HTR-8/SVneo (cell line): ENCODE measurements around the gene ARPC4.
A peak's percentile ranks its signal among the peaks of the same experiment; 100 is the strongest.

Source experiments
- DNase-seq: peaks from one replicate; pipeline ENCODE4 v3.0.0; 2011; ENCODE audit warnings: low spot score, mixed read lengths; ENCODE audit not compliant: insufficient read length
- FAIRE-seq: peaks from 2 replicates; lab custom pipeline; 2011; peaks lifted over from hg19 to GRCh38; lab: Jason Lieb, UNC

ARPC4 gene

DNA sequence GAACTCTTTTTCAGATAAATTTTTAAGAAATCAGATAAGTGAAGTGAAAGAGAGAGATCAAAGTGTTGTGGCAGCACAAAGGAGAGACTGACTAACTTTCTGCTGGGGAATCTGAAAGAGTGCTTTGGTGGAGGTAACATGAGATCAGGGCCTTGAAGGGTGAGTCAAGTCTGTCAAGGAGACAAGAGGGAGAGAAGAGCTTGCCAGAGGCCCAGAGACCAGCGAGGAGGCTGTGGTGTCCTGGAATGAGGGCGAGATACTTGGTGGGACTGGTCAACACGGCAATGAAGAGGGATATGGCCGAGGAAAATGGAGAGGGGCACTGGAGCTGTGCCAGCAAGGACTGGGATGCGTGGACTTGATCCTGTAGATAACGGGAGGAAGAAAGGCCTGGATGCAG lies 5.2 kb upstream of the ARPC4 start:
- FAIRE-seq: no peak
- no peak for DNase-seq

DNA sequence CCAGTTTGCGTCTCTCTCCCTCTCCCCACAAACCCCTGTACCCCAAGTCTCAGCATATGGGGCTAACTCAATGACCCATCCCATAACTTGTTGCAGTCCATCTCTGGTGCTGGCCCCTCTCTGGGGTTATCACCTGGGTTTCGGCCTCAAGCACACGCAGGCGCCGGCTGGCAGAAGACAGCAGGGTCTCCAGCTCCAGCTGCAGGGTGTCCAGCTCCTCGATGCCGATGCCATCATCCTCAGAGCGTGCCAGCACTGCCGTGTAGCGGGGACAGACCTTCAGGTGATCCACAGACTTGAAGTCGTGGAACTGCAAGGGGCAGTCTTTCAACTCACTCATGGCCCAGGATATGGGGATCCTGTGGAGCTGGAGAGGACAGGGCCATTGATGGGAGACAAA lies 1.8 kb upstream of the ARPC4 start:
- DNase-seq (no peak), FAIRE-seq (no peak)

- no peak for DNase-seq
- no peak for FAIRE-seq
Observed at GRCh38 chr3:9791790-9792404, 985 bp upstream of the ARPC4 start.

DNA sequence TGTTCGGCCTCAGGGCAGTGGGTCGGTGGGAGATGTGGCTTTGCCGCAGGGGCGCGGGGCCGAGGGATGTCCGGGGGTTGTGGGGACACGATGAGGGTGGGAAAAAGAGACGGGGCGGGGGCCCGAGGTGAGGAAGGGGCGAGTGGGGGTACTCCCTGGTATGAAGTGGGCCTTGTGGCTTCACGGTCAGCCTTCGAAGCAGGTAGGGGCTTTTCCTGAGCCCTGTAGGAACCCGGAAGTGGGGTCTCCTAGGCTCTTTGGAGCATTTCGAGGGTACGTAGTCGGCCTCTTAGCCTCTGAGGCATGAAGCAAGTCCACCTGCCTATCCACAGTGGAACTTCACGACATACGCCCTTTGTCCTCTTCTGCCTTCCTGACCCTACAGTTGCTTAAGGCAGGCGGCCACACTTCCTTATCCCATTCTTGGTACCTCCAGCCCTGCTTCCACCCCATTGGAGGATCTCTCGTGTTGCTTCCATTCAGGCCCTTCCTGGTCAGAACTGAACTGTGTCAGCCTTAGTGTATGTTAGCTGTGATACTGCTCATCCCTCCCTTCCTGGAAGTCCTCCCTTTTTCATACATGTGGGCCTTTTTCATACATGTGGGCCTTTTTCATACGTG lies 389 bp downstream of the ARPC4 start:
- FAIRE-seq (no peak), DNase-seq (no peak)

DNA sequence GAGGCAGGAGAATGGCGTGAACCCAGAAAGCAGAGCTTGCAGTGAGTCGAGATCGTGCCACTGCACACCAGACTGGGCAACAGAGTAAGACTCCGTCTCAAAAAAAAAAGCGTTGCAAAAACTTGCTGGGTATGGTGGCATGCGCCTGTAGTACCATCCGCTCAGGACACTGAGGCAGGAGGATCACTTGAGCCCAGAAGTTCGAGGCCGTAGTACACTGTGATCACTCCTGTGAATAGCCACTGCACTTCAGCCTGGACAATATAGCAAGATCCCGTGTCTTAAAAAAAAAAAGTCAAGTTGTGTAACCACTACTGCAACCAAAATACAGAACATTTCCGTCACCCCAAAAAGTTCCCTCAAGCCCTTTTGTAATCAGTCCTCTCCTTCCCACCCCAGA lies 1.5 kb downstream of the ARPC4 start:
- no peak for DNase-seq
- no peak for FAIRE-seq

GRCh38 chr3:9795207-9795606 lies 2.3 kb downstream of the ARPC4 start:
- FAIRE-seq: no peak
- no peak for DNase-seq

DNA sequence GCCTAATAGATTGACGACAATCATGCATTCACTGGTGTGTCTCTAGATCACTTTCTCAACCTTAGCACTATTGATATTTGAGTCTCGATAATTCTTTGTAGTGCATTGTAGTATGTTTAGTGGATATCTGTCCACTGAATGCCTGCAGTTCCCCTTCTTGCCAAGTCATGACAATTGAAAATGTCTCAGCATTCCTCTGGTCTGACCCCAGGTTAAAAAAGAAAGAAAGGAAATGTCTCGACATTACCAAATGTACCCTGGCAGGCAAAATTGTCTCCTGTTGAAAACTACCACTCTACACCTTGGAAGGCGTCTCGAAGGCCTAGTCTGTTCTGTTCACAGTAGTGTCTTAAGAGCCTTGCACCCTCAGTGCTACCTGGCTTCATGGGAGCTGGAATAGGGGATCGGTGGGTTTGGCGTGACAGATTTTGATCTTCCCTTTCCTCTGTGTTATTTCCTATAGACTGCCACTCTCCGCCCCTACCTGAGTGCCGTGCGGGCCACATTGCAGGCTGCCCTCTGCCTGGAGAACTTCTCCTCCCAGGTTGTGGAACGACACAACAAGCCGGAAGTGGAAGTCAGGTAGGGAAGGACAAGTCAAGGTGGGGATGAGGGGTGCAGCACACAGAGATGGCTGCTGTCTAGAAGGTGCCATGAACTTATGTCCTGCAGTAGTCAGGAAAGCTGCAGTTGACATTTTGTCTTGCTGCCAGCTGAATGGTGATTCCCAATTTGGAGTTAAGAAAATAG lies 4.5 kb downstream of the ARPC4 start:
- no peak for DNase-seq
- no peak for FAIRE-seq

DNA sequence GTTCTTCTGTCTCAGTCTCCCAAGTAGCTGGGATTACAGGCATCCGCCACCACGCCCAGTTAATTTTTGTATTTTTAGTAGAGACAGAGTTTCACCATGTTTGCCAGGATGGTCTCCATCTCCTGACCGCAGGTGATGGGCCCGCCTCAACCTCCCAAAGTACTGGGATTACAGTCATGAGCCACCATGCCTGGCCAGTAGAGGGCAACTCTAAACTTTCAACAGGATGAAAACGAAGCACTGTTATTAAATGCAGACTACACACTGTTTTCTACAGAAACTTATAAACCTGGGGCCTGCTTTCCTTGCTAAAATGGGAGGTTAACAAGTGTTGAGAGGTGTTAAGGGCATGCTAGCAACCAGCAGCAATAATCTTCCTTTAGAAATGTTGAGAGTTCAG lies 7.6 kb downstream of the ARPC4 start:
- no peak for FAIRE-seq
- no peak for DNase-seq

- FAIRE-seq: no peak
Observed at GRCh38 chr3:9803494-9803893, 10.6 kb downstream of the ARPC4 start.

GRCh38 chr3:9804996-9805395 lies 12.1 kb downstream of the ARPC4 start:
- no peak for DNase-seq
- FAIRE-seq: no peak

More at GRCh38 chr3:9803494-9803893, 10.6 kb downstream of the ARPC4 start:
- DNase-seq: no peak

DNA sequence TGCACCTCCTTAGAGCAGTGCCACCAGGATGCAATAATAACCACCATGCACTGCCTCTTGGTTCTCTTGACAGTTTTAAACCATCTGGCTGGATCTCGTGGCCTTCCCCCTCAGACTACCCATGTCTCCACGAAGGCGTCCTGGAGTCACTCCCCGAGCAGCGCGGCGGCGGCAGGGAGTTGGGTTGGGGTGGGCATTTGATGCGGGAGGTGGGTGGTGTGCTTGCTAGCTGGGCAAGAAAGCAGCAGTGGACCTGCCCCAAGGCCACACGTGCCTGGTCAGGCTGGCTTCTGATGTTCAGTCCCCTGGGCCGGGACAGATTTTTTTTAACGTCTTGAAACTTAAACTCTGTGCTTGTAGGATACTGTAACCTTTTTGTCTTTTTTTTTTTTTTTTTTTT lies 13.3 kb downstream of the ARPC4 start:
- FAIRE-seq: no peak
- DNase-seq: no peak

GRCh38 chr3:9806688-9807589 lies 14.1 kb downstream of the ARPC4 start:
- DNase-seq (no peak), FAIRE-seq (no peak)

- DNase-seq (no peak), FAIRE-seq (no peak)
Observed at GRCh38 chr3:9807981-9808344, 15.1 kb downstream of the ARPC4 start.

DNA sequence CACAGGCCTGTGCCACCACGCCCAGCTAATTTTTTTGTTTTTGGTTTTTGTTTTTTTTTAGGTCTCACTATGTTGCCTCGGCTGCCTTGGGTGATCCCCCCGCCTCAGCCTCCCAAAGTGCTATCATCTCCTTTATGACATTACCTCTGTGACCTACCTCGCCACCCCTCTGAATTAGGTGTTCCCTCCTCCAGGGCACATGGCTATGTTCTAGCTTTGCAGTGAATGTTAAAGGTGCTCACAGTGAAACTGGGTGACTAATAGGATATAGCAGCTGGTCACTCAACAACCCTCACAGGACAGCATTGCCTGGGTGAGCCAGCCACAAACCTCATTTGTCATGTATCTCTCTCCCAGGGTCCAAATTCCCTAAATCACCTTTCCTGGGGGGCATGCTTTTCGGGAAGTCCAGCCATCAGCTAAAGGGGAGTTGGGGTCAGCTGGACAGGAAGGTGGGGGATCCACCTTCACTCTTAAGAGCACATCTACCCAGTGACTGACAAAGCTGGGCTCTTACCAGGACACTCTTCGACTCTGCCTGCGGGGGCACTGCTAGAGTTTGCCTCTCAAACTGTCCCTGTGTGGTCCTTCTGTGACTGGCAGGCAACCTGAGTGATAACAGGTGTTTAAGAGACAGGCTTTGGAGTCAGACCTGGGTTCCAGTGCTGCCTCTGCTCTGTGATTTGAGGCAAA lies 15.6 kb downstream of the ARPC4 start:
- DNase-seq: no peak
- FAIRE-seq: no peak

DNA sequence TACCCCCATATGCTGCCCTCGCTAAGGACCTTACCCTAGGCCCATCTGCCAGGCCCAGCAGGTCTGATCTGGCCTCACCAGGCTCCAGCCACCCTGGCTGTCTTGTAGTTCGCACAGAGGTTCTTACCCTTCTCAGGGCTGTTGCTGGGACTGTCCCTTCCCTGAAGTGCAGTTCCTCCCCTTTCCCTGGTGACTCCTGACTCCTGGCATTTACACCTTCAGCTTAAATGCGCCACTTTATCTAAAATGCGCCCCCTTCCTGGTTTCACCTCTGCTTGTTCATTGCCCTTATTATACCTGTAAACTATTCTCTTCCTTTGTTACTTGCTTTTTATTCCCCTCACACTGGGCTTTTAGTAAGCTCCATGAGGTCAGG lies 16.3 kb downstream of the ARPC4 start:
- FAIRE-seq (no peak), DNase-seq (no peak)

DNA sequence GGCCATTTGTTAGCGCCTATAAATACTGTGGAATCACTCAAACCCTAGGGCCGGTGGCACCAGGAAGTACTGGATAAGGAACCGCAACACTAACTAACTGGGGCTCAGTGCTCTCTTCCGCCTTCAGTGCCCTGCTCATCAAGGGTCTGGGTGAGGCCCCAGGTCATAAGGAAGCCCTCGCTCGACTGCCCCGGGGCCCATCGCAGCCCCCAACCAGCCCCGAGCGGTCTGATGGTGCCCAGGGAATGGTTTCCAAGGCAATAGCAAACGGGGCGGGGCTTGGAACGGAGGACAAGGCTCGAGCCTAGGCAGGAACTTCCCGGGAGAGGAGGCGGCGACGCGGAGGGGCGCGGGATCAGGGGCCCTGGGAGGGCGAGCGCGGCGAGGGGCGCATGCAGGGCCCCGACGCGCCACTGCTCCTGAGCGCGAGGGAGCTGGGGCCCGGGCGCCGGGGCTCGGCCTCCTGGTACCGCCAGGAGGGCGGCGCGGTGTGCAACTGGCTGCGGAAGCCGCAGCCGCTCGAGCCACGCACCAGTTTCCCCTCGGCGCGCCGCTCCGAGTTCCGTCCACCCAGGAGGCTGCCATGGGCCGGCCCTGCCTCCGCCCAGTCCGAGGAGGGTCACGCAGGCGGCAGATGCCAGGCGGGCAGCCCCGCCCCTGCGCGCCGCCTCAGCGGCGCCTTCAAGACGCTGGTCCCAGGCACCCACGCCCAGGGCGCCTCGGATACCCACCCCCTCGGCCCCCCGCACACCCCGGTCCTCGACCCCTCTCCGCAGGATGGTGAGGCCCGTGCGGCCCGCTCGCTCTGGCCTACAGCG lies 16.9 kb downstream of the ARPC4 start, which contains the start of gene TTLL3:
Gene TTLL3, plus strand, starts transcription at position 648 of the 818 bp plus-strand sequence. CDS start 400 bp downstream, outside the sequence.
- FAIRE-seq (no peak), DNase-seq (peak; percentile 66)

GRCh38 chr3:9810433-9810770 lies 17.5 kb downstream of the ARPC4 start:
- FAIRE-seq (no peak), DNase-seq (no peak)

GRCh38 chr3:9810846-9811245 lies 18.0 kb downstream of the ARPC4 start:
- FAIRE-seq (no peak), DNase-seq (no peak)

DNA sequence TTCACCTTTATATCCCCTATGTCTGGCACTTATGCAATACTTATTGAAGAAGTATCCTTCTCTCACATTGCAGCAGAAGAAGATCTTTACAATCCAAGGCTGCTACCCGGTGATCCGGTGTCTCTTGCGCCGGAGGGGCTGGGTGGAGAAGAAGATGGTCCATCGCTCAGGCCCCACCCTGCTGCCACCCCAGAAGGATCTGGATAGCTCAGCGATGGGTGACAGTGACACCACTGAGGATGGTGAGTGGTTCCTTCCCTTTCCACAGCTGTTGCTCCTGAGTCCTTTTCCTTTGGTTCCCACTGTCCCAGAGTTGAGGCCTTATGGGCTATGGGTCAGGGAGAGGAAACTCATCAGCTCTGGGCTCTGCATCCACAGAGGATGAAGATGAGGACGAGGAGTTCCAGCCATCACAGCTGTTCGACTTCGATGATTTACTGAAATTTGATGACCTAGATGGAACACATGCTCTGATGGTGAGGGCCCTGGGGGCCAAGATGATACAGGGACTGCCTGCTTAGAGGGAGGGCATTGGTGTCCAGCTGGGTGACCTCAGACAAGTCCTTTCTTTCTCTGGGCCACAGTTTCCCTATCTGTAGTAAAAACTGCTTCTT lies 20.1 kb downstream of the ARPC4 start:
- FAIRE-seq: no peak
- DNase-seq: no peak
